ENCODE results near the gene RTKN. TPM values are rescaled to one million over a fixed set of nuclear protein-coding genes. Genes with fewer than 3 reads are reported as not detected.
"Not testable (repeated sequence)": the region's sequence is repeated elsewhere in the genome, so short reads cannot be mapped to it uniquely, and the experiment has no call there.

The RTKN gene
- polyA plus RNA-seq, 1 of the 3 experiments (the other 2 are of a cell fraction): 22.6 TPM

DNA sequence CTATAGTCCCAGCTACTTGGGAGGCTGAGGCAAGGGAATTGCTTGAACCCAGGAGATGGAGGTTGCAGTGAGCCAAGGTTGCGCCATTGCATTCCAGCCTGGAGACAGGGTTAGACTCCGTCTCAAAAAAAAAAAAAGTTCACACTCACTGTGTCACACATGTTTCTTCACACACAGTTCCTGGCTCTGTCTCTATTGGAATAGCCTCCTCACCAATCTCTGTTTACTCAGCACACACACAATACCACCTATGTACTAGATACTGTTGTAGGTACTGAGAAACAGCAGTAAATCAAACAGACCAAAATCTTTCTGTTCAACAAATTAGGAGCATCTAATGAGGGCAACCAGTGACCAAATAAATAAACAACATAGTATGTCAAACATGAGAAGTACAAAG lies 44.4 kb upstream of the RTKN start:
- TF ChIP-seq, protein P1, sequence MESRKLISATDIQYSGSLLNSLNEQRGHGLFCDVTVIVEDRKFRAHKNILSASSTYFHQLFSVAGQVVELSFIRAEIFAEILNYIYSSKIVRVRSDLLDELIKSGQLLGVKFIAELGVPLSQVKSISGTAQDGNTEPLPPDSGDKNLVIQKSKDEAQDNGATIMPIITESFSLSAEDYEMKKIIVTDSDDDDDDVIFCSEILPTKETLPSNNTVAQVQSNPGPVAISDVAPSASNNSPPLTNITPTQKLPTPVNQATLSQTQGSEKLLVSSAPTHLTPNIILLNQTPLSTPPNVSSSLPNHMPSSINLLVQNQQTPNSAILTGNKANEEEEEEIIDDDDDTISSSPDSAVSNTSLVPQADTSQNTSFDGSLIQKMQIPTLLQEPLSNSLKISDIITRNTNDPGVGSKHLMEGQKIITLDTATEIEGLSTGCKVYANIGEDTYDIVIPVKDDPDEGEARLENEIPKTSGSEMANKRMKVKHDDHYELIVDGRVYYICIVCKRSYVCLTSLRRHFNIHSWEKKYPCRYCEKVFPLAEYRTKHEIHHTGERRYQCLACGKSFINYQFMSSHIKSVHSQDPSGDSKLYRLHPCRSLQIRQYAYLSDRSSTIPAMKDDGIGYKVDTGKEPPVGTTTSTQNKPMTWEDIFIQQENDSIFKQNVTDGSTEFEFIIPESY (IDR thresholded peaks at IDR 0.05; ENCODE audit: borderline replicate concordance, low read depth): no peak
- TF ChIP-seq, protein P2, sequence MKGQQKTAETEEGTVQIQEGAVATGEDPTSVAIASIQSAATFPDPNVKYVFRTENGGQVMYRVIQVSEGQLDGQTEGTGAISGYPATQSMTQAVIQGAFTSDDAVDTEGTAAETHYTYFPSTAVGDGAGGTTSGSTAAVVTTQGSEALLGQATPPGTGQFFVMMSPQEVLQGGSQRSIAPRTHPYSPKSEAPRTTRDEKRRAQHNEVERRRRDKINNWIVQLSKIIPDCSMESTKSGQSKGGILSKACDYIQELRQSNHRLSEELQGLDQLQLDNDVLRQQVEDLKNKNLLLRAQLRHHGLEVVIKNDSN (IDR thresholded peaks at IDR 0.05; ENCODE audit: borderline replicate concordance, low read depth): no peak
- TF ChIP-seq NFIC (IDR thresholded peaks at IDR 0.05; ENCODE audit: borderline replicate concordance) (no peak), POLR2AphosphoS5 (IDR thresholded peaks at IDR 0.05; ENCODE audit: low read depth, low read length) (no peak), RXRA (IDR thresholded peaks at IDR 0.05; ENCODE audit: borderline replicate concordance, low read depth) (no peak), MEF2A (IDR thresholded peaks at IDR 0.05; ENCODE audit: borderline replicate concordance, low read depth) (no peak), EP300 (IDR thresholded peaks at IDR 0.05; ENCODE audit: borderline replicate concordance in 1 of 2, low read depth in 1 of 2, low read length in 1 of 2) (no peak)
- TF ChIP-seq, protein P3, sequence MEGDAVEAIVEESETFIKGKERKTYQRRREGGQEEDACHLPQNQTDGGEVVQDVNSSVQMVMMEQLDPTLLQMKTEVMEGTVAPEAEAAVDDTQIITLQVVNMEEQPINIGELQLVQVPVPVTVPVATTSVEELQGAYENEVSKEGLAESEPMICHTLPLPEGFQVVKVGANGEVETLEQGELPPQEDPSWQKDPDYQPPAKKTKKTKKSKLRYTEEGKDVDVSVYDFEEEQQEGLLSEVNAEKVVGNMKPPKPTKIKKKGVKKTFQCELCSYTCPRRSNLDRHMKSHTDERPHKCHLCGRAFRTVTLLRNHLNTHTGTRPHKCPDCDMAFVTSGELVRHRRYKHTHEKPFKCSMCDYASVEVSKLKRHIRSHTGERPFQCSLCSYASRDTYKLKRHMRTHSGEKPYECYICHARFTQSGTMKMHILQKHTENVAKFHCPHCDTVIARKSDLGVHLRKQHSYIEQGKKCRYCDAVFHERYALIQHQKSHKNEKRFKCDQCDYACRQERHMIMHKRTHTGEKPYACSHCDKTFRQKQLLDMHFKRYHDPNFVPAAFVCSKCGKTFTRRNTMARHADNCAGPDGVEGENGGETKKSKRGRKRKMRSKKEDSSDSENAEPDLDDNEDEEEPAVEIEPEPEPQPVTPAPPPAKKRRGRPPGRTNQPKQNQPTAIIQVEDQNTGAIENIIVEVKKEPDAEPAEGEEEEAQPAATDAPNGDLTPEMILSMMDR (IDR thresholded peaks at IDR 0.05): no peak
- WGBS (ENCODE audit: low lambda C conversion rate): 100% methylated on average over 2 of the region's 2 CpGs
- DNase-seq: no peak
- ChIA-PET POLR2A (no interaction called here), CTCF (interaction anchor here (7.5 kb wide), 1 partner anchor 101 kb away, joined by 116 read pairs; no protein-coding TSS in a partner anchor)
- H3K4me2 ChIP-seq: no peak overlapping the region
- no peaks in the 10 kb centered on the region for H3K9me2 ChIP-seq
- peaks cover 49% of the 10 kb centered on the region for H3K79me2 ChIP-seq (ENCODE audit: insufficient read depth)
- peaks cover 7 to 11% of the 10 kb centered on the region in 2 experiments; a peak in 3 of 4 replicates for H3K4me1 ChIP-seq (ENCODE audit: control insufficient read depth in 1 of 2, insufficient read depth in 2 of 2, low read depth in 1 of 2, low read length in 1 of 2)
- no peaks in the 10 kb centered on the region for H3K9me3 ChIP-seq
- no peaks in the 10 kb centered on the region for H4K20me1 ChIP-seq (ENCODE audit: insufficient read depth)
- no peak overlapping the region for H3K27ac ChIP-seq (ENCODE audit: low read depth in 2 of 2, low read length in 1 of 2)
- no peak overlapping the region for H3K9ac ChIP-seq
- H2AFZ ChIP-seq (ENCODE audit: low read depth): no peak overlapping the region
- no peaks in the 10 kb centered on the region for H3F3A ChIP-seq (replicated peaks; ENCODE audit: insufficient read depth)
- H3K4me3 ChIP-seq (ENCODE audit: low read depth in 2 of 2, low read length in 1 of 2): no peak overlapping the region
- no peaks in the 10 kb centered on the region for H3K27me3 ChIP-seq (ENCODE audit: insufficient read depth)
- H3K36me3 ChIP-seq (replicated peaks in 1 of 2; ENCODE audit: control insufficient read depth in 1 of 2, insufficient read depth in 2 of 2, low read length in 1 of 2): peaks cover 6 to 16% of the 10 kb centered on the region in 2 experiments

DNA sequence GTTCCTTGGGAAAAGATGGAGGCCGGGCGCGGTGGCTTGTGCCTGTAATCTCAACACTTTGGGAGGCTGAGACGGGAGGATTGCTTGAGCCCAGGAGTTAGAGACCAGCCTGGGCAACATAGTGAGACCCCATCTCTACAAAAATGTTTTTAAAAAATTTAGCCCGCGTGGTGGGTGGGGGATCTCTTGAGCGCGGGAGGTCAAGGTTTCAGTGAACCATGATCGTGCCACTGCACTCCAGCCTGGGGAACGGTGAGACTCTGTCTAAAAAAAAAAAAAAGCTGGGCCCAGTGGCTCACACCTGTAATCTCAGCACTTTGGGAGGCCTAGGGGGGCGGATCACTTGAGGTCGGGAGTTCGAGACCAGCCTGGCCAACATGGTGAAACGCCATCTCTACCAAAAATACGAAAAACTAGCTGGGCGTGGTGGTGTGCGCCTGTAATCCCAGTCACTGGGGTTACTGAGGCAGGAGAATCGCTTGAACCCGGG lies 42.0 kb upstream of the RTKN start:
- Histone ChIP-seq H2AFZ (ENCODE audit: low read depth) (peak overlapping the region; percentile 86), H3K9ac (peak overlapping the region; percentile 79), H3K4me1 (ENCODE audit: control insufficient read depth in 1 of 2, insufficient read depth in 2 of 2, low read depth in 1 of 2, low read length in 1 of 2) (peaks cover 13 to 16% of the 10 kb centered on the region in 2 experiments; a peak in 3 of 4 replicates), H3K79me2 (ENCODE audit: insufficient read depth) (peaks cover 71% of the 10 kb centered on the region), H3K36me3 (replicated peaks in 1 of 2; ENCODE audit: control insufficient read depth in 1 of 2, insufficient read depth in 2 of 2, low read length in 1 of 2) (peaks cover 8 to 15% of the 10 kb centered on the region in 2 experiments), H3K4me2 (peak overlapping the region; percentile 86), H3K4me3 (ENCODE audit: low read depth in 2 of 2, low read length in 1 of 2) (peak overlapping the region; percentile 70 to 97)
- not testable (repeated sequence) for H3K27me3 ChIP-seq (ENCODE audit: insufficient read depth); H3K27ac ChIP-seq (ENCODE audit: low read depth in 2 of 2, low read length in 1 of 2); H4K20me1 ChIP-seq (ENCODE audit: insufficient read depth); H3F3A ChIP-seq (replicated peaks; ENCODE audit: insufficient read depth); H3K9me2 ChIP-seq; H3K9me3 ChIP-seq; DNase-seq
- ChIA-PET CTCF (interaction anchor here (0.7 to 7.5 kb wide), 21 partner anchors 9 to 161 kb away, joined by 3 to 116 read pairs (median 10); partner anchors contain the start of genes AUP1, DQX1, HTRA2 and LBX2), POLR2A (interaction anchor here (0.6 to 3.5 kb wide), 12 partner anchors 11 to 92 kb away, joined by 3 to 24 read pairs (median 7); partner anchors contain the start of genes AUP1, C2orf81, HTRA2 and INO80B)
- 64% methylated on average over 19 of the region's 19 CpGs for WGBS (ENCODE audit: low lambda C conversion rate)
